ENCODE data around the gene CBARP.
A peak's percentile ranks its signal among the peaks of the same experiment; 100 is the strongest.
"Not testable (repeated sequence)": the region's sequence is repeated elsewhere in the genome, so short reads cannot be mapped to it uniquely, and the experiment has no call there.

Gene CBARP

DNA sequence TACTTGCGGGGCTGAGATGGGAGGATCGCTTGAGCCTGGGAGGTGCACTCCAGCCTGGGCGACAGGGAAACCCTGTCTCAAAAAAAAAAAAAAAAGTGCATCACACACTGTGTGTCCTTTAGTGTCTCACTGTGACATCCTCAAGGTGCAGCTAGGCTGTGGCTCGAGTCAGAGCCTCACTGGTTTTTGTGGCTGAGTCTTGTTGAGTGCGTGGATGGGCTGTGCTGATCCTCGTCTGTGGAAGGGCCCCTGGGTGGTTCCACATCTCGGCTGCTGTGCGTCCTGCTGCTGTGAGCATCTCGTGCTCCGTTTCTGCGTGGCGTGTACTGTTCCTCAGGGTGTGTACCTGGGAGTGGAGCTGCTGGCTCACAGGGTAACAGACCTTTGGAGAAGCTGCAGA is 21.0 kb downstream of the CBARP start:
- no peak for DNase-seq (ENCODE audit: extremely low read depth in 1 of 2, low read depth in 1 of 2)

DNA sequence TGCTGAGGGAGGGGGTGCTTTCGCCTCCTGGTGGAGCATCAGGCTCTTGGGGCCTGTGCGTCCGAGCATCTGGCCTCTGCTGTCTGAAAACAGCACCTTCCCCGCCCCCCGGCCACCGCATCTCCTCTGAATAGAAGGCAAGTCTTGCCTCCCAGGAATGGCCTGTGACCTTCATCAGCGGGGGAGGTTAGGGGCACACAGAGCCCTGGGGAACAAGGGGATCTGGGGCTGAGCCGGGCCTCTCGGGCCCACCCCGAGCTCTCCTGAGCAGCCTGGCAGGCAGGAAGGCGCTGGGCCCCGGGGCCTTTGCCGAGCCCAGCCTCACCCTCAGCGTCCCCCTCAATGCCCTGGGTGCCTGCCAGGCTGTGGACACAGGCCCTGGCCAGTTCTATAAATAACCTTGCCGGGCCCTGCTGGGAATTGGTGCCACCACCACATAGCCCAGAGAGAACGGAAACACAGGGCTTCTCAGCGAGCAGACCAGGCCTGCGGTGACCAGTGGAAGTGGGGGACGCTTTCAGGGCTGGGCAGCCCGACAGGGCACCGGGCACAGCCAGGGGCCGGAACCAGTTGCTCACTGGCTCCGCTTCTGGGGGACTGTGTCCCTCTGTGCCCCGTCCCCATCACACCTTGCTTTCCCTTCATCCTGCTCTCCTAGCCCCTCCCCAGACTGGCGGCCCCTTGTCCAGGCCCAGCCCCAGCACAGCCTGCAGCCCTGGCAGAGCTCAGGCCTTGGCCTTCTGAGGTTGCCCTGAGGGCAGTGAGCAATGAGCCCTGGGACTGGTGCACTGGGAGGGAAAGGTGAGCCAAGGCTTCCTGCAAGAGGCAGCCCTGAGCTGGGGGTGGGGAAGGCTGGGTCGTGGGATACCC is 22.7 kb downstream of the CBARP start:
- DNase-seq (ENCODE audit: extremely low read depth in 1 of 2, low read depth in 1 of 2) = no peak

DNA sequence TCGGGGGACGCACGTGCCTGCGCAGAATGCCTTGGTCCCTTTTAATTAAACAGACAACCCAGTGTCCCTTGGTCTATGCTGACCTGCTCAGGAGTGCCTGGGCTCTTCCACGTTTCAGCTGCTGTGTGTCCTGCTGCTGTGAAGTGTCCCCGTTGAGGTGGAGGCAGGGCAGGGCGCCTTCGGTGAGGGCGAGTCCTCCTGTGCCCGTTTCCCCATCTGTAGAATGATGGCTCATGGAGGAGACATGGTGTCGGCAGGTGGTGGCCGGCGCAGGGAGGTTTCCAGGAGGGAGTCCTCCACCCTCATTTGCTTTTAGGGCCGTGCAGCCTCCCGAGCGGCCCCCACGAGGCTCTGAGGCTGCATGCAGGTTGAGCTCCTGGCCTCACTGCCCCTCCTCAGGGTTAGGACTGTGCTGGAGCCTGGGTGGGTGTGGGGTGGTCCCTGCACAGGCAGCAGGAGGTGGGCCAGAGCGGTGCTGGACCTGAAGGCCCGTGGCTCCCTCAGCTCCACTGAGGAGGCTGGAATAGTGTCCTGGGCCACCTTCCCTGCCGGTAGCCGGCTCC is 23.4 kb downstream of the CBARP start:
- no peak for DNase-seq (ENCODE audit: extremely low read depth in 1 of 2, low read depth in 1 of 2)

GRCh38 chr19:1213391-1214286 is 24.2 kb downstream of the CBARP start:
- DNase-seq (ENCODE audit: extremely low read depth in 1 of 2, low read depth in 1 of 2) = no peak

DNA sequence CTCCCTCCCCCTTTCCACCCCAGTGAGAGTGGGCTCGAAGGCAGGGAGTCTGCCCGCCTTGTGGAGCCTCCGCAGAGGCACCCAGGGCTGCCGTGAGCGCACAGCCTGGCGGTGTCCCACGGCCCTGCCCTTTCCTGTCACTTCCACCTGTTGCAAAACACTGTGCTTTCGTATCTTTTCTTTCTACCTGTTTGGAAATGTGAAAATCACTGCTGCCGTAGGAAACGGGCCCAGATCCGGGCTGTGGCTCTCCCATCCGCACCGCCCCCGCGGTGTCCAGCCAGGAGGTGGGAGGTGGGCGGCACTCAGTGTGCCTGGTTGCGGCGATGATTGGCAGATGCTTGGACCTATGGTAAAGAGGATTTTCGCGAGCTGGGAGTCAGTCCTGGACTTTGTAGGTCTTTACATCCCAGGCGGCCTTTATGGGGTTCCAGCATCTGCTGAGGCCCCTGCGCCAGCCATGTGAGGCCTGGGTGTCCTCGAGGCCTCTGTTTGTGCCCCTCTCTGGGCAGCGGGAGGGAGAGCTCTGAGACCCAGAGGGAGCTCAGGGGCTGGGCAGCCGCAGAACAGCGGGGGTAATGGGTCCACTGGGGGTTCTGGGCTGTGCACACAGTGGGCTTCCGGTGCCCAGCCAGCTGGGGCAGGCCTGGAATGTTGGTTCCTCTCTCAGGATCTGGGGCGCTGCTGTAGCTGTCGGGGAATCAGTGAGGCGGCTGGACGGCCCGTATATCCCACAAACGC is 26.1 kb downstream of the CBARP start:
- DNase-seq (ENCODE audit: extremely low read depth in 1 of 2, low read depth in 1 of 2) = no peak

- no peak for DNase-seq (ENCODE audit: extremely low read depth in 1 of 2, low read depth in 1 of 2)
These were observed 27.6 kb downstream of the CBARP start for GRCh38 chr19:1210227-1210538.

DNA sequence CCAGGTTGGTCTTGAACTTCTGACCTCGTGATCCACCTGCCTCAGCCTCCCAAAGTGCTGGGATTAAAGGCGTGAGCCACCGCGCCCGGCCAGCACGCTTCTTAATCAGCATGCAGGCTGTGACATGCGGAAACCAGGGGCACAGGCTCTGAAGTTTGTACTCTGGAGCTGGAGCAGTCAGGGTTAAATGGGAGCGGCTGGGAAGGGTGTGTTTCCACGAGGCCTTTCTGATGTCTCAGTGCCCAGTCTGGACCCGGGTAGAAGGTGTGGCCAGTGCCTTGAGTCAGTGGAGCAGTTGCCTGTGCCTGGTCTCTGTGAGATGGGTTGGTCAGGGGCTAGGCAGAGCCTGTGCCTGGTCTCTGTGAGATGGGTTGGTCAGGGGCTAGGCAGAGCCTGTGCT is 29.0 kb downstream of the CBARP start:
- DNase-seq (ENCODE audit: extremely low read depth in 1 of 2, low read depth in 1 of 2) = not testable (repeated sequence)

- DNase-seq (ENCODE audit: extremely low read depth in 1 of 2, low read depth in 1 of 2) = no peak
These were observed 30.8 kb downstream of the CBARP start for GRCh38 chr19:1206864-1207450.

DNA sequence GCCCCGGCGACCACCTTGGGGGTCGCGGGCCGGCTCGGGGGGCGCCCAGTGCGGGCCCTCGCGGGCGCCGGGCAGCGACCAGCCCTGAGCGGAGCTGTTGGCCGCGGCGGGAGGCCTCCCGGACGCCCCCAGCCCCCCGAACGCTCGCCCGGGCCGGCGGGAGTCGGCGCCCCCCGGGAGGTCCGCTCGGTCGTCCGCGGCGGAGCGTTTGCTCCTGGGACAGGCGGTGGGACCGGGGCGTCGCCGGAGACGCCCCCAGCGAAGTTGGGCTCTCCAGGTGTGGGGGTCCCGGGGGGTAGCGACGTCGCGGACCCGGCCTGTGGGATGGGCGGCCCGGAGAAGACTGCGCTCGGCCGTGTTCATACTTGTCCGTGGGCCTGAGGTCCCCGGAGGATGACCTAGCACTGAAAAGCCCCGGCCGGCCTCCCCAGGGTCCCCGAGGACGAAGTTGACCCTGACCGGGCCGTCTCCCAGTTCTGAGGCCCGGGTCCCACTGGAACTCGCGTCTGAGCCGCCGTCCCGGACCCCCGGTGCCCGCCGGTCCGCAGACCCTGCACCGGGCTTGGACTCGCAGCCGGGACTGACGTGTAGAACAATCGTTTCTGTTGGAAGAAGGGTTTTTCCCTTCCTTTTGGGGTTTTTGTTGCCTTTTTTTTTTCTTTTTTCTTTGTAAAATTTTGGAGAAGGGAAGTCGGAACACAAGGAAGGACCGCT is 31.5 kb downstream of the CBARP start:
- no peak for DNase-seq (ENCODE audit: extremely low read depth in 1 of 2, low read depth in 1 of 2)

DNA sequence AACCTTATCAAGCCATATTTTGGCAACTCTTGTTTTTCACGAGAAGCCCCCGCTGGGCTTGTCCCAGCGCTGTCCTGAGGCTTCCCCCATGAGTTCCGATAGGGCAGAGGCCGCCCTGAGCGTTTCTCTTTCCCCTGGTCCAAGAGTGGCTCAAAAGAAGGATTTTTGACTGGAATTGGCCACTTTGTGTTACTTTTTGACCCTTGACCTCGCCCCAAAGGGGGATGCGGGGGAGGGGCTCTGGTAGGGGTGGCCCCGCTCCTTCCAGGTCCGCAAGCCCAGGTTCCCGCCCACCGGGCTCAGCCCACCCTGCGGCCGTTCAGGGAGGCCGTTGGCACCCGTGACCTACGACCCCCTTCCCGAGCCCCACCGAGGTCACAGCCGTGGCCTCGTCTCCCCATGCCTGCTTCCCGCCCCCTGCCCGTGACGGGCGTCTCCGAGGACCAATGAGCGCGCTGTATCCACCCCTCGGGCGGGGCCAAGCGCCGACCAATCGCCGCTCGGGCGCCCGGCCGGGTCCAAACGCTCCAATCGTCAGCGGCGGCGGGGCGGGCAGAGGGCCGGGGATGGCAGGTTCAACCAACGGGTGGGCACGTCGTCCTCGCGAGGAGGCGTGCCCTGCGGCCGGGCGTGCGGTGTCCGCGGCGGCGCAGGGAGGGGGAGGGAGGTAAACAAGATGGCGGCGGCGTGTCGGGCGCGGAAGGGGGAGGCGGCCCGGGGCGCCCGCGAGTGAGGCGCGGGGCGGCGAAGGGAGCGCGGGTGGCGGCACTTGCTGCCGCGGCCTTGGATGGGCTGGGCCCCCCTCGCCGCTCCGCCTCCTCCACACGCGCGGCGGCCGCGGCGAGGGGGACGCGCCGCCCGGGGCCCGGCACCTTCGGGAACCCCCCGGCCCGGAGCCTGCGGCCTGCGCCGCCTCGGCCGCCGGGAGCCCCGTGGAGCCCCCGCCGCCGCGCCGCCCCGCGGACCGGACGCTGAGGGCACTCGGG is 32.4 kb downstream of the CBARP start, which contains the start of gene STK11:
Gene STK11 (plus strand): TSS at position 665 of the 986 bp plus-strand sequence. CDS start 1,136 bp downstream, outside the sequence.
- DNase-seq (ENCODE audit: extremely low read depth in 1 of 2, low read depth in 1 of 2) = peak; percentile 99

- not testable (repeated sequence) for DNase-seq (ENCODE audit: extremely low read depth in 1 of 2, low read depth in 1 of 2)
These were observed 37.2 kb downstream of the CBARP start for GRCh38 chr19:1200614-1201013.

DNA sequence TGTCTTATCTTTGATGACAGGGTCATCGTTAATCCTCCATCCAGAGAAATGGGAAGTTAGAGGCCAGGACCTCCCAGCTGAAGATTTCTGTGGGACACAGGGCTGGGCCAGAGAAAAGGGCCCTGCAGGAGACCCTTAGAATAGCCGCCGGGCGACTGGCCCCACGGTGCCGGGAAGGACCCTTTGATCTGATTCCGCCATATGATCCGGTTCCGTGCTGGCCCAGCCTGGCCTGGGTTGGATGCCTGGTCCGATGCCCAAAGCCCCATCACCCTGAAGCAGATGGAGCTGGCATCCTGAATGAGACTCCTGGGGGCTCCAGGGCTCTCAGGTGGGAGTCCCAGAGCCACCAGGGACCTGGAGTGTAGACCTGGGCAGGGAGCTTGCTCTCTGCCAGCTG is 38.3 kb downstream of the CBARP start:
- no peak for DNase-seq (ENCODE audit: extremely low read depth in 1 of 2, low read depth in 1 of 2)

GRCh38 chr19:1189419-1189818 is 48.4 kb downstream of the CBARP start:
- DNase-seq (ENCODE audit: extremely low read depth in 1 of 2, low read depth in 1 of 2) = peak in 1 of 2 donors; percentile 64

DNA sequence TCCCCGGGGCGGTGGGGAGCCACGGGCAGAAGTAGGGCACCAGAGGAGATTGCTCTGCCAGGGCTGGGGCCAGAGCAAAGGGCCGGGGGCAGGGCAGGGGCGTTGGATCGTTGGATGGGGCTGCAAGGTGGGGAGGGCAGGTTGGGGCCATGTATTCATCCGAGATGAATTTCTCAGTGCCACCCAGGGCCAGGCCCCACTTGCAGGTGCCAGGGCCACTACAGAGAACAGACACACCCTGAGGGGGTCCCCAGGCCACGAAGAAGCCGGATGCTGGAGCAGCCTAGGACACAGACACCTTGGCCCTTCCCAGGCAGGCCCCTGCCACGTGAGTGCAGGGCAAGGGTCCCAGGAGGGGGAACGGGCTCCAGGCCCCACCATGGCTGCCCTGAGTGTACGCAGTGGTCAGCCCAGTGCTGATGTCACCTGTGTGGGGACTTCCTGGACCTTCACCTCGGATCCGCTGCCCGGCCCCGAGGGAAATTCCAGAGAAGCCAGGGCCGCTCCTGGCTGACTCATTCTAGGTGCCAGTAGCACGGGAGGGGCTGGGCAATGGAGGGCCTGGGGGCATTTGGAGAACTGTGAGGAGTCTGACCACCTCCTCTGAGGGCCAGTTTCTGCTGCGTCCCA is 54.1 kb downstream of the CBARP start:
- DNase-seq (ENCODE audit: extremely low read depth in 1 of 2, low read depth in 1 of 2) = no peak

GRCh38 chr19:1182727-1183126 is 55.1 kb downstream of the CBARP start:
- DNase-seq (ENCODE audit: extremely low read depth in 1 of 2, low read depth in 1 of 2) = no peak

DNA sequence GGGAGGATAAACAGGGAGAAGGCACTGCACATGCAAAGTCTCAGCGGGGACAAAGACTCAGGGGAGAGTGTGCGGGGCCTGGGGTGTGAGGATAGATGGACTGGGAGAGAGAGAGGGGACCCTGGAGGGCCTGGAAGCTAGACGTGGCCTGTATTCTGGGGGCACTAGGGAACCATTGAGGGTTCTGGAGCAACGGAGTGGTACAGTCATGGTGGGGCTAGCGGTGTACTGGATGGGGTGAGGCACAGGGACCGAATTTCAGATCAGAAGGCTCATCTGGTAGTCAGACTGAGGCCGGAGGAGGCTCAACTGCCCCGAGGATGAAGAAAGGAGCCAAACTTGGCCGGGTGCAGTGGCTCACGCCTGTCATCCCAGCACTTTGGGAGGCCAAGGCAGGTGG is 55.7 kb downstream of the CBARP start:
- DNase-seq (ENCODE audit: extremely low read depth in 1 of 2, low read depth in 1 of 2) = no peak

DNA sequence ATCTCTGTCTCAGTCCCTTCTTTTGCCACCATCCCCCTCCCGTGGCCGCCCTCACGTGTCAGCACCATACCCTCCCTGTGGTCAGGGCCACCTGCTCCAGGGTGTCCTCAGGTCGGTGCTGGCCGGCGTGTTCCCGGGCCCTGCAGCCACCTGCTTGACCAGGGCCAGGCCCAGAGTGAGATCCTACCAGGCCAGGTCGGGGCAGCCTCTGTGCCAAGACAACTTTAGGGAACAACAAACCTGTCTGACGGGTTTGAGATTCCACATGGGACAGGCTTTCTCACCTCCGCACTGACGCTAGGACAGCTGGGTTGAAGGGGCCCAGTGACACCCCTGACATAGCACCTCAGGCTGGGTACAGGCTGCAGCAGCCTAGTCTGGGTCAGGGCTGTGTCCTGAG is 56.2 kb downstream of the CBARP start:
- no peak for DNase-seq (ENCODE audit: extremely low read depth in 1 of 2, low read depth in 1 of 2)
